Caco-2 (cell line): ENCODE data around the gene BRINP3. TPM values are rescaled to one million over a fixed set of nuclear protein-coding genes. Genes with fewer than 3 reads are reported as not detected.

Experiments used
- BruUV-seq: library from RNA; stranded (reverse); fragments of 400-500 nt; replicated peaks from 2 replicates; lab custom pipeline; 2021; lab: Mats Ljungman, UMichigan
- CTCF ChIA-PET: fragments of 300-600 bp; sonication (Branson Sonifier 250); formaldehyde crosslinking; loops from one replicate; lab custom pipeline; 2022; ENCODE audit warnings: antibody characterized with exemption; lab: Charles Lee
- POLR2A ChIA-PET: fragments of 300-600 bp; sonication (Branson Sonifier 250); formaldehyde crosslinking; loops from one replicate; lab custom pipeline; 2022; ENCODE audit warnings: antibody characterized with exemption; lab: Charles Lee
- DNase-seq, 2 experiments: peaks; one replicate each; pipeline versions ENCODE4 v3.0.0 to v3.0.0-alpha.2; 2020 to 2022
- H3K27me3 ChIP-seq: replicated peaks from 2 replicates; pipeline ENCODE4 v1.6.0; 2011; ENCODE audit warnings: low read length; ENCODE audit not compliant: control insufficient read depth, insufficient read depth
- H3K36me3 ChIP-seq: 2 replicates; pipeline ENCODE4 v1.5.1; 2011; ENCODE audit warnings: low read length; ENCODE audit not compliant: control insufficient read depth, insufficient read depth
- H3K4me1 ChIP-seq: fragments of 250-450 bp; sonication (Bioruptor Pico); 2 replicates; pipeline ENCODE4 v1.5.1; 2020; ENCODE audit warnings: mild to moderate bottlenecking
- H3K4me3 ChIP-seq: 2 replicates; pipeline ENCODE4 v1.5.1; 2011; ENCODE audit warnings: low read depth, mild to moderate bottlenecking, control low read depth, low read length
- H3K9me3 ChIP-seq: fragments of 250-450 bp; sonication (Bioruptor Pico); 2 replicates; pipeline ENCODE4 v1.5.1; 2020; ENCODE audit warnings: mild to moderate bottlenecking, moderate library complexity
- H3K27ac Mint-ChIP-seq: one replicate; pipeline ENCODE4 v1.8.0; 2022; ENCODE audit warnings: mixed read lengths; ENCODE audit not compliant: unreplicated experiment
- H3K27me3 Mint-ChIP-seq: one replicate; pipeline ENCODE4 v1.8.0; 2022; ENCODE audit warnings: mixed read lengths; ENCODE audit not compliant: insufficient read depth, unreplicated experiment
- H3K36me3 Mint-ChIP-seq: one replicate; pipeline ENCODE4 v1.8.0; 2022; ENCODE audit warnings: mild to moderate bottlenecking, mixed read lengths; ENCODE audit not compliant: insufficient read depth, unreplicated experiment
- H3K4me1 Mint-ChIP-seq: one replicate; pipeline ENCODE4 v1.8.0; 2022; ENCODE audit warnings: low read depth, mixed read lengths; ENCODE audit not compliant: unreplicated experiment
- H3K4me3 Mint-ChIP-seq: one replicate; pipeline ENCODE4 v1.8.0; 2022; ENCODE audit warnings: mild to moderate bottlenecking, moderate library complexity, mixed read lengths; ENCODE audit not compliant: unreplicated experiment
- H3K9me3 Mint-ChIP-seq: one replicate; pipeline ENCODE4 v1.8.0; 2022; ENCODE audit warnings: mixed read lengths; ENCODE audit not compliant: unreplicated experiment
- intact Hi-C: fragments of 100-400 bp; cut with micrococcal nuclease; formaldehyde crosslinking; loops from one replicate; pipeline ENCODE4 v1.10.0; 2022; ENCODE audit not compliant: unreplicated experiment
- total RNA-seq: library from RNA; stranded (reverse); gene quantifications from 2 replicates; pipeline ENCODE4 v1.2.3, GENCODE V29; 2022
- TF ChIP-seq, protein P1 (sequence below), 2 experiments: fragments of 200-600 bp in 1 of 2; IDR thresholded peaks; 1 replicate in 1 of 2; 2 replicates in 1 of 2; pipeline versions ENCODE4 v1.5.1 to v1.8.0; 2011 to 2022; ENCODE audit warnings: antibody characterized with exemption in 1 of 2, control low read depth in 1 of 2, inconsistent platforms in 1 of 2, low read depth in 1 of 2, low read length in 1 of 2, mild to moderate bottlenecking in 1 of 2, moderate library complexity in 1 of 2; ENCODE audit not compliant: insufficient read depth in 1 of 2, severe bottlenecking in 1 of 2, unreplicated experiment in 1 of 2

BRINP3 gene
- total RNA-seq, 1 experiment from 2014 or later, result not detected

DNA sequence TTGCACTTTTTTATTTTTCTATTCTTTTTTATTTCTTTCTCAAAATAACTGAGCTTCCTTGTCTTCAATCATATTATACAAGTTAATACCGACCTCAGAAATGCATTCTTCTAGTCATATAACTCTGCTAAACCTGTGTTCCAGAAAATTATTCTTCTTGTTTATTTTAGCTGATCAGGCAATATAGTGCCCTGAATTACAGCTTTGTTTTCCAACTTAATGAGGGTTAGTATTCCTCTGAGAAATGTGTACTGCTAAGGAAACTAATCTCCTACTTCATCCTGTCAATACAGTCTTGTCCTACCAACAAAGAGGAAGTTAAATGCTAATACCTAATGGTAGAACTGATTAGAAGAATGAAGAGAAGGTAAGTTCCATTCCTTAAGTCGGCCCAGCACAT lies 13.0 kb downstream of the BRINP3 start:
- no peaks in the 10 kb centered on the region for H3K4me1 Mint-ChIP-seq
- Histone ChIP-seq H3K36me3 (no peaks in the 10 kb centered on the region), H3K9me3 (no peaks in the 10 kb centered on the region), H3K27me3 (no peaks in the 10 kb centered on the region), H3K4me1 (no peaks in the 10 kb centered on the region), H3K4me3 (no peak overlapping the region)
- H3K27ac Mint-ChIP-seq, result no peak overlapping the region
- ChIA-PET POLR2A (no interaction called here), CTCF (no interaction called here)
- no TSS peak for BruUV-seq
- no peaks in the 10 kb centered on the region for H3K27me3 Mint-ChIP-seq
- intact Hi-C loops, result no loop called here
- no peaks in the 10 kb centered on the region for H3K36me3 Mint-ChIP-seq
- no peaks in the 10 kb centered on the region for H3K9me3 Mint-ChIP-seq
- no peak overlapping the region for H3K4me3 Mint-ChIP-seq
- TF ChIP-seq, protein P1, sequence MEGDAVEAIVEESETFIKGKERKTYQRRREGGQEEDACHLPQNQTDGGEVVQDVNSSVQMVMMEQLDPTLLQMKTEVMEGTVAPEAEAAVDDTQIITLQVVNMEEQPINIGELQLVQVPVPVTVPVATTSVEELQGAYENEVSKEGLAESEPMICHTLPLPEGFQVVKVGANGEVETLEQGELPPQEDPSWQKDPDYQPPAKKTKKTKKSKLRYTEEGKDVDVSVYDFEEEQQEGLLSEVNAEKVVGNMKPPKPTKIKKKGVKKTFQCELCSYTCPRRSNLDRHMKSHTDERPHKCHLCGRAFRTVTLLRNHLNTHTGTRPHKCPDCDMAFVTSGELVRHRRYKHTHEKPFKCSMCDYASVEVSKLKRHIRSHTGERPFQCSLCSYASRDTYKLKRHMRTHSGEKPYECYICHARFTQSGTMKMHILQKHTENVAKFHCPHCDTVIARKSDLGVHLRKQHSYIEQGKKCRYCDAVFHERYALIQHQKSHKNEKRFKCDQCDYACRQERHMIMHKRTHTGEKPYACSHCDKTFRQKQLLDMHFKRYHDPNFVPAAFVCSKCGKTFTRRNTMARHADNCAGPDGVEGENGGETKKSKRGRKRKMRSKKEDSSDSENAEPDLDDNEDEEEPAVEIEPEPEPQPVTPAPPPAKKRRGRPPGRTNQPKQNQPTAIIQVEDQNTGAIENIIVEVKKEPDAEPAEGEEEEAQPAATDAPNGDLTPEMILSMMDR (IDR thresholded peaks at IDR 0.05; ENCODE audit: insufficient read depth in 1 of 2, low read depth in 1 of 2, low read length in 1 of 2, severe bottlenecking in 1 of 2, unreplicated experiment in 1 of 2), result no peak
- DNase-seq, result no peak

DNA sequence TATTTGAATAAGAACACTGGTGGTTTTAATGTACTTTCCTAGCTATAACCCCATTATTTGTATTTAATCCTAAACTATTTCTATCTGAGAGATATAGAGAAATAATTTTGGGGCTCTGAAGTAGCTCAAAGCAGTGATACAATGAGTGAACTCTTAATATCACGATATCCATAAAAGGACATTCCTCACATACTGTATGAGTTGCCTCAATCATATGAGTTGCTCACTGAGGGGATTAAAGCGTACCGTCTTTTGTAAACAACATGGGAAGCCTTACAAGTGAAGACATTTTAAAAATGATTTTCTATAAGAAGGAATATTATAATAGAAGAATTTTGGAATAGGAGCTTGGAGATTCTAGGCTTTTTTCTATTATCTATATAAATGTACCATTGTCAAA lies 21.5 kb downstream of the BRINP3 start:
- Mint-ChIP-seq H3K4me3 (no peak overlapping the region), H3K9me3 (no peaks in the 10 kb centered on the region)
- TF ChIP-seq, protein P1 (IDR thresholded peaks at IDR 0.05; ENCODE audit: insufficient read depth in 1 of 2, low read depth in 1 of 2, low read length in 1 of 2, severe bottlenecking in 1 of 2, unreplicated experiment in 1 of 2), result no peak

DNA sequence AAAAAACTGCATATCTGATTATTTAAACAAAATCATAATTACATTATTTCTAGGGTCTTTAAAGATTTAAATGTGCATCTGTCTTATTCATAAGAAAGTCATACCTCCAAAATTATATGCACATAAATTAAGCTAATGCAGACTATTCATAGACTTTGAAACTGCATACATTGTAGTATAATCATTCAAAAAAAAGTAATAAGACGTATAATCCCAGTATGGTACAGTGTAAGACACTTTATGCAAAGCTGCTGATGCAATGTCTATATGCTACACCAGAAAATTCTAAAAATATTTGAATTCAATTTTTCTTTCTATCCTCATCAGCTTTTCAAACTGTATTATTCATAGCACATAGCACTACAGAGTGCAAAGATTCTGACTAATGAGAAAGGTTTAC lies 22.0 kb downstream of the BRINP3 start:
- no peak for DNase-seq
- BruUV-seq, result no TSS peak
- Histone ChIP-seq H3K27me3 (no peaks in the 10 kb centered on the region), H3K4me1 (no peaks in the 10 kb centered on the region), H3K9me3 (no peaks in the 10 kb centered on the region), H3K36me3 (no peaks in the 10 kb centered on the region), H3K4me3 (no peak overlapping the region)
- POLR2A ChIA-PET, result no interaction called here
- TF ChIP-seq, protein P1 (IDR thresholded peaks at IDR 0.05; ENCODE audit: insufficient read depth in 1 of 2, low read depth in 1 of 2, low read length in 1 of 2, severe bottlenecking in 1 of 2, unreplicated experiment in 1 of 2), result no peak
- no peaks in the 10 kb centered on the region for H3K4me1 Mint-ChIP-seq
- no peak overlapping the region for H3K27ac Mint-ChIP-seq
- intact Hi-C loops, result no loop called here
- no peaks in the 10 kb centered on the region for H3K36me3 Mint-ChIP-seq
- no peaks in the 10 kb centered on the region for H3K9me3 Mint-ChIP-seq
- CTCF ChIA-PET, result no interaction called here
- H3K27me3 Mint-ChIP-seq, result no peaks in the 10 kb centered on the region
- no peak overlapping the region for H3K4me3 Mint-ChIP-seq

More for the DNA sequence above, 21.5 kb downstream of the BRINP3 start:
- H3K36me3 Mint-ChIP-seq, result no peaks in the 10 kb centered on the region
- no TSS peak for BruUV-seq
- H3K27me3 ChIP-seq, result no peaks in the 10 kb centered on the region
- no peaks in the 10 kb centered on the region for H3K9me3 ChIP-seq
- CTCF ChIA-PET, result no interaction called here
- intact Hi-C loops, result no loop called here
- H3K4me3 ChIP-seq, result no peak overlapping the region
- POLR2A ChIA-PET, result no interaction called here
- H3K4me1 Mint-ChIP-seq, result no peaks in the 10 kb centered on the region
- no peaks in the 10 kb centered on the region for H3K4me1 ChIP-seq
- no peaks in the 10 kb centered on the region for H3K27me3 Mint-ChIP-seq
- H3K36me3 ChIP-seq, result no peaks in the 10 kb centered on the region
- H3K27ac Mint-ChIP-seq, result no peak overlapping the region
- DNase-seq, result no peak
